ENCODE data around the gene SERPINB8.

GRCh38 chr18:63922049-63922448 is 47.8 kb upstream of the SERPINB8 start:
- no peak for TF ChIP-seq FOXM1 (IDR thresholded peaks at IDR 0.05; ENCODE audit: borderline replicate concordance)
- TF ChIP-seq ELF4 (IDR thresholded peaks at IDR 0.05), result no peak
- TF ChIP-seq L3MBTL2 (conservative IDR thresholded peaks at IDR 0.05), result no peak
- TF ChIP-seq, protein P1, sequence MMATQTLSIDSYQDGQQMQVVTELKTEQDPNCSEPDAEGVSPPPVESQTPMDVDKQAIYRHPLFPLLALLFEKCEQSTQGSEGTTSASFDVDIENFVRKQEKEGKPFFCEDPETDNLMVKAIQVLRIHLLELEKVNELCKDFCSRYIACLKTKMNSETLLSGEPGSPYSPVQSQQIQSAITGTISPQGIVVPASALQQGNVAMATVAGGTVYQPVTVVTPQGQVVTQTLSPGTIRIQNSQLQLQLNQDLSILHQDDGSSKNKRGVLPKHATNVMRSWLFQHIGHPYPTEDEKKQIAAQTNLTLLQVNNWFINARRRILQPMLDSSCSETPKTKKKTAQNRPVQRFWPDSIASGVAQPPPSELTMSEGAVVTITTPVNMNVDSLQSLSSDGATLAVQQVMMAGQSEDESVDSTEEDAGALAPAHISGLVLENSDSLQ (IDR thresholded peaks at IDR 0.05), result no peak
- TF ChIP-seq ZNF384 (IDR thresholded peaks at IDR 0.05), result no peak
- no peak for TF ChIP-seq SUZ12 (IDR thresholded peaks at IDR 0.05)
- TF ChIP-seq BHLHE40 (IDR thresholded peaks at IDR 0.05; ENCODE audit: borderline replicate concordance), result no peak
- TF ChIP-seq ARNT (IDR thresholded peaks at IDR 0.05), result no peak

All from HEK293T (cell line).